ENCODE data around the gene HDDC3.
"Not testable (repeated sequence)": the region's sequence is repeated elsewhere in the genome, so short reads cannot be mapped to it uniquely, and the experiment has no call there.

HDDC3 gene

GRCh38 chr15:90928106-90928505 lies 4.2 kb downstream of the HDDC3 start:
- FAIRE-seq = not testable (repeated sequence)

GRCh38 chr15:90926766-90927165 lies 5.6 kb downstream of the HDDC3 start:
- FAIRE-seq = not testable (repeated sequence)

GRCh38 chr15:90924375-90924774 lies 8.0 kb downstream of the HDDC3 start:
- FAIRE-seq = no peak

- not testable (repeated sequence) for FAIRE-seq
Measured at GRCh38 chr15:90922712-90923322, 9.5 kb downstream of the HDDC3 start.

GRCh38 chr15:90921887-90922286 lies 10.5 kb downstream of the HDDC3 start:
- no peak for FAIRE-seq

- no peak for FAIRE-seq
Measured at GRCh38 chr15:90918835-90919234, 13.5 kb downstream of the HDDC3 start.

GRCh38 chr15:90918034-90918788 lies 14.1 kb downstream of the HDDC3 start:
- FAIRE-seq = no peak

- FAIRE-seq = no peak
Measured at GRCh38 chr15:90917569-90917968, 14.8 kb downstream of the HDDC3 start.

- FAIRE-seq = no peak
Measured at GRCh38 chr15:90916461-90916860, 15.9 kb downstream of the HDDC3 start.

GRCh38 chr15:90915808-90916440 lies 16.4 kb downstream of the HDDC3 start:
- FAIRE-seq = no peak

- FAIRE-seq = no peak
Measured at GRCh38 chr15:90915216-90915807, 17.0 kb downstream of the HDDC3 start.

GRCh38 chr15:90914305-90915080 lies 17.9 kb downstream of the HDDC3 start:
- no peak for FAIRE-seq

GRCh38 chr15:90913398-90913944 lies 18.9 kb downstream of the HDDC3 start:
- no peak for FAIRE-seq

- FAIRE-seq = no peak
Measured at GRCh38 chr15:90912770-90913075, 19.6 kb downstream of the HDDC3 start.

- FAIRE-seq = no peak
Measured at GRCh38 chr15:90911906-90912769, 20.2 kb downstream of the HDDC3 start.

- FAIRE-seq = no peak
Measured at GRCh38 chr15:90911302-90911623, 21.1 kb downstream of the HDDC3 start.

GRCh38 chr15:90910441-90911301 lies 21.7 kb downstream of the HDDC3 start:
- FAIRE-seq = no peak

- no peak for FAIRE-seq
Measured at GRCh38 chr15:90909976-90910375, 22.4 kb downstream of the HDDC3 start.

GRCh38 chr15:90909449-90909848 lies 22.9 kb downstream of the HDDC3 start:
- FAIRE-seq = not testable (repeated sequence)

GRCh38 chr15:90907838-90908507 lies 24.4 kb downstream of the HDDC3 start:
- FAIRE-seq = no peak

Measured in TTC549 (cell line).